Measurements from ENCODE around the gene ZDHHC14. TPM values are rescaled to one million over a fixed set of nuclear protein-coding genes. Genes with fewer than 3 reads are reported as not detected.

ZDHHC14 gene
- total RNA-seq, 1 experiment from 2014 or later, result 3.2 TPM

GRCh38 chr6:157596461-157596860 is 215.5 kb downstream of the ZDHHC14 start:
- no TSS peak for BruUV-seq (replicated peaks)
- TF ChIP-seq CTCF (IDR thresholded peaks at IDR 0.05; ENCODE audit: unreplicated experiment), result no peak
- DNase-seq (ENCODE audit: unreplicated experiment), result no peak
- Mint-ChIP-seq H3K27me3 (ENCODE audit: insufficient read depth, unreplicated experiment) (no peaks in the 10 kb centered on the region), H3K9me3 (ENCODE audit: unreplicated experiment) (peaks cover 3% of the 10 kb centered on the region), H3K4me3 (ENCODE audit: unreplicated experiment) (no peak overlapping the region), H3K27ac (ENCODE audit: low read depth, unreplicated experiment) (no peak overlapping the region), H3K36me3 (ENCODE audit: insufficient read depth, unreplicated experiment) (no peaks in the 10 kb centered on the region), H3K4me1 (ENCODE audit: insufficient read depth, unreplicated experiment) (no peaks in the 10 kb centered on the region)
- intact Hi-C loops (cut with micrococcal nuclease), result no loop called here
- POLR2A ChIA-PET, result interaction anchor here (0.6 kb wide), 1 partner anchor 34 kb away, joined by 3 read pairs; no protein-coding TSS in a partner anchor
- CTCF ChIA-PET, result interaction anchor here (1.0 to 5.8 kb wide), 6 partner anchors 10 to 281 kb away, joined by 3 to 47 read pairs (median 5); partner anchors contain the start of genes TMEM242 and ZDHHC14

- H3K27ac Mint-ChIP-seq (ENCODE audit: low read depth, unreplicated experiment), result no peak overlapping the region
- CTCF ChIA-PET, result interaction anchor here (1.0 to 5.8 kb wide), 8 partner anchors 9 to 281 kb away, joined by 3 to 47 read pairs (median 6); partner anchors contain the start of genes TMEM242 and ZDHHC14
- H3K9me3 Mint-ChIP-seq (ENCODE audit: unreplicated experiment), result no peaks in the 10 kb centered on the region
- no peak overlapping the region for H3K4me3 Mint-ChIP-seq (ENCODE audit: unreplicated experiment)
- intact Hi-C loops (cut with micrococcal nuclease), result loop anchor here (1.0 kb wide), 2 partner anchors 215 to 283 kb away; no protein-coding TSS in a partner anchor
- no TSS peak for BruUV-seq (replicated peaks)
- H3K27me3 Mint-ChIP-seq (ENCODE audit: insufficient read depth, unreplicated experiment), result no peaks in the 10 kb centered on the region
- TF ChIP-seq CTCF (IDR thresholded peaks at IDR 0.05; ENCODE audit: unreplicated experiment), result no peak
- POLR2A ChIA-PET, result interaction anchor here (0.5 kb wide), 1 partner anchor 495 kb away, joined by 3 read pairs; no protein-coding TSS in a partner anchor
- no peaks in the 10 kb centered on the region for H3K36me3 Mint-ChIP-seq (ENCODE audit: insufficient read depth, unreplicated experiment)
- H3K4me1 Mint-ChIP-seq (ENCODE audit: insufficient read depth, unreplicated experiment), result no peaks in the 10 kb centered on the region
- DNase-seq (ENCODE audit: unreplicated experiment), result no peak
Observed at GRCh38 chr6:157596886-157597285, 215.9 kb downstream of the ZDHHC14 start.

- peak; percentile 57 for DNase-seq (ENCODE audit: unreplicated experiment)
Observed at GRCh38 chr6:157597461-157598312, 216.7 kb downstream of the ZDHHC14 start.

More at GRCh38 chr6:157597461-157598312, 216.7 kb downstream of the ZDHHC14 start:
- peak; percentile 56 for TF ChIP-seq CTCF (IDR thresholded peaks at IDR 0.05; ENCODE audit: unreplicated experiment)
- Mint-ChIP-seq H3K27ac (ENCODE audit: low read depth, unreplicated experiment) (no peak overlapping the region), H3K4me3 (ENCODE audit: unreplicated experiment) (no peak overlapping the region), H3K9me3 (ENCODE audit: unreplicated experiment) (no peaks in the 10 kb centered on the region), H3K4me1 (ENCODE audit: insufficient read depth, unreplicated experiment) (no peaks in the 10 kb centered on the region), H3K27me3 (ENCODE audit: insufficient read depth, unreplicated experiment) (no peaks in the 10 kb centered on the region), H3K36me3 (ENCODE audit: insufficient read depth, unreplicated experiment) (no peaks in the 10 kb centered on the region)
- ChIA-PET CTCF (interaction anchor here (0.6 to 5.8 kb wide), 10 partner anchors 8 to 282 kb away, joined by 3 to 47 read pairs (median 5); partner anchors contain the start of genes TMEM242 and ZDHHC14), POLR2A (interaction anchor here (0.5 kb wide), 1 partner anchor 494 kb away, joined by 3 read pairs; no protein-coding TSS in a partner anchor)
- intact Hi-C loops (cut with micrococcal nuclease), result loop anchor here (1.0 kb wide), 2 partner anchors 215 to 283 kb away; no protein-coding TSS in a partner anchor
- no TSS peak for BruUV-seq (replicated peaks)

Measured in MCF 10A (cell line).